GM18868 (cell line): ENCODE results near the gene SLTM.
"Not testable (repeated sequence)": the region's sequence is repeated elsewhere in the genome, so short reads cannot be mapped to it uniquely, and the experiment has no call there.

Experiments
- ATAC-seq: cut with Tn5 transposase; IDR thresholded peaks from one replicate; pipeline ENCODE4 v1.9.1; 2021; ENCODE audit warnings: mild to moderate bottlenecking, moderate library complexity; ENCODE audit not compliant: unreplicated experiment

SLTM gene

GRCh38 chr15:58933281-58934113 lies at the start of gene SLTM:
SLTM (minus strand) TSS chr15:58933679; CDS start chr15:58933565, 114 bp downstream.
- peak; percentile 92 for ATAC-seq

GRCh38 chr15:58983261-58983660 lies 49.8 kb upstream of the SLTM start:
- ATAC-seq: no peak

GRCh38 chr15:58981808-58982475 lies 48.5 kb upstream of the SLTM start:
- no peak for ATAC-seq

GRCh38 chr15:58980351-58980939 lies 47.0 kb upstream of the SLTM start:
- ATAC-seq: no peak

- no peak for ATAC-seq
Measured at GRCh38 chr15:58977887-58978286, 44.4 kb upstream of the SLTM start.

- no peak for ATAC-seq
Measured at GRCh38 chr15:58967479-58967878, 34.0 kb upstream of the SLTM start.

- no peak for ATAC-seq
Measured at GRCh38 chr15:58966698-58967097, 33.2 kb upstream of the SLTM start.

GRCh38 chr15:58962662-58963565 lies 29.4 kb upstream of the SLTM start:
- no peak for ATAC-seq

- ATAC-seq: no peak
Measured at GRCh38 chr15:58962136-58962535, 28.7 kb upstream of the SLTM start.

GRCh38 chr15:58958811-58959210 lies 25.3 kb upstream of the SLTM start:
- no peak for ATAC-seq

GRCh38 chr15:58957101-58957973 lies 23.9 kb upstream of the SLTM start:
- ATAC-seq: peak; percentile 76

- ATAC-seq: no peak
Measured at GRCh38 chr15:58952751-58953150, 19.3 kb upstream of the SLTM start.

- no peak for ATAC-seq
Measured at GRCh38 chr15:58951388-58952007, 18.0 kb upstream of the SLTM start.

- ATAC-seq: no peak
Measured at GRCh38 chr15:58947179-58947578, 13.7 kb upstream of the SLTM start.

- not testable (repeated sequence) for ATAC-seq
Measured at GRCh38 chr15:58934974-58935373, 1.5 kb upstream of the SLTM start.

- ATAC-seq: no peak
Measured at GRCh38 chr15:58934521-58934920, 1.0 kb upstream of the SLTM start.

GRCh38 chr15:58934114-58934447 lies 602 bp upstream of the SLTM start:
- ATAC-seq: no peak

GRCh38 chr15:58932710-58933280 lies 684 bp downstream of the SLTM start:
- peak; percentile 25 for ATAC-seq

- no peak for ATAC-seq
Measured at GRCh38 chr15:58931987-58932588, 1.4 kb downstream of the SLTM start.
